GM18867 (cell line): ENCODE results near the gene FLG2.
"Not testable (repeated sequence)": the region's sequence is repeated elsewhere in the genome, so short reads cannot be mapped to it uniquely, and the experiment has no call there.

Source experiments
- ATAC-seq: cut with Tn5 transposase; IDR thresholded peaks from one replicate; pipeline ENCODE4 v1.9.1; 2021; ENCODE audit warnings: mild to moderate bottlenecking, moderate library complexity; ENCODE audit not compliant: unreplicated experiment

Gene FLG2

DNA sequence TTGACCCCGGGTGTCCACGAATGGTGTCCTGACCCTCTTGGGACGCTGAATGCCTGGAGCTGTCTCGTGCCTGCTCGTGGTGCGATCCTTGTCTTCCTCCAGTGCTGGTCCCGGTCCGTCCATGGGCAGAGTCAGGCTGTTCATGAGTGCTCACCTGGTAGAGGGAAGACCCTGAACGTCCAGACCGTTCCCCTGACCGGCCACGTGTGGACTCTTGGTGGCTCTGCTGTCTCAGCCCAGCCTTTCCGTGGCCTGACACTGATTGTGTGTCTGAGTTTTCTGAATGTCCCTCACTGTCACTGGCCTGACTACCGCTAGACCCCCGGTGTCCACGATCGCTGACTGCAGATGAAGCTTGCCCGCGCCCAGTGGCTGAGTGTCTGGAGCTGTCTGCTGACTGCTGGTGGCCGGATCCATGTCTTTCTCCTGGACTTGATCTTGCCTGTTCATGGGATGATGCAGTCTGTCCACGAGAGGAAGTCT, 46.4 kb downstream of the FLG2 start:
- ATAC-seq = no peak

DNA sequence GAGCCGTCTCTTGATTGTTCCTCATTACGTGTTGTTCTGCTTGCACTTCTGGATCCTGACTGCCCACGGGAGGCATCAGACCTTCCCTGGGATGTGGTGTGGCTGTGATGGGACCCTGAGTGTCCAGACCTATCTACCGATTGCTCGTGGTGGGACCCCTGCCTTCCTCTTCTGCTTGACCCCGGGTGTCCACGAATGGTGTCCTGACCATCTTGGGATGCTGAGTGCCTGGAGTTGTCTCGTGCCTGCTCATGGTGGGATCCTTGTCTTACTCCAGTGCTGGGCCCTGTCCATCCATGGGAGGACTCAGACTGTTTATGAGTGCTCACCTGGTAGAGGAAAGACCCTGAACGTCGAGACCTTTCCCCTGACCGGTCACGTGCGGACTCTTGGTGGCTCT, 47.6 kb downstream of the FLG2 start:
- not testable (repeated sequence) for ATAC-seq

DNA sequence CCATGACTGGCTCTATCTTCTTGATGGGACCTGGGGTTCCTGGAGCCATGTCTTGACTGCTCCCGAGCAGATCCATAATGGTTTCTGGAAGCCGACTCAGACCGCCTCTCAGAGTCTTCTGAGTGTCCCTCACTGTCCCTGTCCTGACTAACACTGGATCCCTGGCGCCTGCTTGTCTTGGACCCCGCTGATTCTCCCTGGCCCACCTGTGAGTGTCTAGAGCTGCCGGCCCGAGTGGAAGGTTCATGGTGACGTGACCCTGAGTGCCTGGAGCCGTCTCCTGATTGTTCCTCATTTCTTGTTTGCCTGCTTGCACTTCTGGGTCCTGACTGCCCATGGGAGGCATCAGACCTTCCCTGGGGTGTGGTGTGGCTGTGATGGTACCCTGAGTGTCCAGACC, 49.9 kb downstream of the FLG2 start:
- ATAC-seq = no peak

DNA sequence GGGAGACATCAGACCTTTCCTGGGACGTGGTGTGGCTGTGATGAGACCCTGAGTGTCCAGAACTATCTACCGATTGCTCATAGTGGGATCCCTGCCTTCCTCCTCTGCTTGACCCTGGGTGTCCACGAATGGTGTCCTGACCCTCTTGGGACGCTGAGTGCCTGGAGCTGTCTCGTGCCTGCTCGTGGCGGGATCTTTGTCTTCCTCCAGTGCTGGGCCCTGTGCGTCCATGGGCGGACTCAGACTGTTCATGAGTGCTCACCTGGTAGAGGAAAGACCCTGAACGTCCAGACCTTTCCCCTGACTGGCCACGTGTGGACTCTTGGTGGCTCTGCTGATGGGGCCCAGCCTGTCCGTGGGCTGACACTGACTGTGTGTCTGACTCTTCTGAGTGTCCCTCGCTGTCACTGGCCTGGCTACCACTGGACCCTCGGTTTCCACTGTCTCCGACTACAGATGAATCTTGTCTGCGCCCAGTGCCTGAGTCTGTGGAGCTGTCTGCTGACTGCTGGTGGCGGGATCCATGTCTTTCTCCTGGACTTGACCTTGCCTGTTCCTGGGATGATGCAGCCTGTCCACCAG, 50.4 kb downstream of the FLG2 start:
- not testable (repeated sequence) for ATAC-seq

DNA sequence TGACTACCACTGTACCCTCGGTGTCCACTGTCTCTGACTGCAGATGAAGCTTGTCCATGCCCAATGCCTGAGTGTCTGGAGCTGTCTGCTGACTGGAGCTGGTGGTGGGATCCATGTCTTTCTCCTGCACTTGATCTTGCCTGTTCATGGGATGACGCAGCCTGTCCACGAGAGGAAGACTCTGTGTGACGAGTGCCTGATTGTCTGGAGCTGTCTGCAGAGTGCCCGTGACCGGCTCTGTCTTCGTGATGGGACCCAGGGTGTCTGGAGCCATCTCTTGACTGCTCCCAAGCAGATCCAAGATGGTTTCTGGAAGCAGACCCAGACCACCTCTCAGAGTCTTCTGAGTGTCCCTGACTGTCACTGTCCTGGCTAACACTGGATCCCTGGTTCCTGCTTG, 51.0 kb downstream of the FLG2 start:
- not testable (repeated sequence) for ATAC-seq

DNA sequence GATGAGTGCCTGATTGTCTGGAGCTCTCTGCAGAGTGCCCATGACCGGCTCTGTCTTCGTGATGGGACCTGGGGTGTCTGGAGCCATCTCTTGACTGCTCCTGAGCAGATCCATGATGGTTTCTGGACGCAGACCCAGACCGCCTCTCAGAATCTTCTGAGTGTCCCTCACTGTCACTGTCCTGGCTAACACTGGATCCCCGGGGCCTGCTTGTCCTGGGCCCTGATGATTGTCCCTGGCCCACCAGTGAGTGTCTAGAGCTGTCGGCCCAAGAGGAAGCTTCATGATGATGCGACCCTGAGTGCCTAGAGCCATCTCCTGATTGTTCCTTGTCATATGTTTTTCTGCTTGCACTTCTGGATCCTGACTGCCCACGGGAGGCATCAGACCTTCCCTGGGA, 51.8 kb downstream of the FLG2 start:
- not testable (repeated sequence) for ATAC-seq

DNA sequence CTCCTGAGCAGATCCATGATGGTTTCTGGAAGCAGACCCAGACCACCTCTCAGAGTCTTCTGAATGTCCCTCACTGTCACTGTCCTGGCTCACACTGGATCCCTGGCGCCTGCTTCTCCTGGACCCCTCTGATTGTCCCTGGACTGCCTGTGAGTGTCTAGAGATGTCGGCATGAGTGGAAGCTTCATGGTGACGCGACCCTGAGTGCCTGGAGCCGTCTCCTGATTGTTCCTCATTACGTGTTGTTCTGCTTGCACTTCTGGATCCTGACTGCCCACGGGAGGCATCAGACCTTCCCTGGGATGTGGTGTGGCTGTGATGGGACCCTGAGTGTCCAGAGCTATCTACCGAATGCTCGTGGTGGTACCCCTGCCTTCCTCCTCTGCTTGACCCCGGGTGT, 53.7 kb downstream of the FLG2 start:
- ATAC-seq = not testable (repeated sequence)

DNA sequence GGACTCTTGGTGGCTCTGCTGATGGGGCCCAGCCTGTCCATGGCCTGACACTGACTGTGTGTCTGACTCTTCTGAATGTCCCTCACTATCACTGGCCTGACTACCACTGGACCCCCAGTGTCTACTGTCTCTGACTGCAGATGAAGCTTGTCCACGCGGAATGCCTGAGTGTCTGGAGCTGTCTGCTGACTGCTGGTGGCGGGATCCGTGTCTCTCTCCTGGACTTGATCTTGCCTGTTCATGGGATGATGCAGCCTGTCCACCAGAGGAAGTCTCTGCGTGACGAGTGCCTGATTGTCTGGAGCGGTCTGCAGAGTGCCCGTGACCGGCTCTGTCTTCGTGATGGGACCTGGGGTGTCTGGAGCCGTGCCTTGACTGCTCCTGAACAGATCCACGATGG, 55.0 kb downstream of the FLG2 start:
- ATAC-seq = not testable (repeated sequence)

DNA sequence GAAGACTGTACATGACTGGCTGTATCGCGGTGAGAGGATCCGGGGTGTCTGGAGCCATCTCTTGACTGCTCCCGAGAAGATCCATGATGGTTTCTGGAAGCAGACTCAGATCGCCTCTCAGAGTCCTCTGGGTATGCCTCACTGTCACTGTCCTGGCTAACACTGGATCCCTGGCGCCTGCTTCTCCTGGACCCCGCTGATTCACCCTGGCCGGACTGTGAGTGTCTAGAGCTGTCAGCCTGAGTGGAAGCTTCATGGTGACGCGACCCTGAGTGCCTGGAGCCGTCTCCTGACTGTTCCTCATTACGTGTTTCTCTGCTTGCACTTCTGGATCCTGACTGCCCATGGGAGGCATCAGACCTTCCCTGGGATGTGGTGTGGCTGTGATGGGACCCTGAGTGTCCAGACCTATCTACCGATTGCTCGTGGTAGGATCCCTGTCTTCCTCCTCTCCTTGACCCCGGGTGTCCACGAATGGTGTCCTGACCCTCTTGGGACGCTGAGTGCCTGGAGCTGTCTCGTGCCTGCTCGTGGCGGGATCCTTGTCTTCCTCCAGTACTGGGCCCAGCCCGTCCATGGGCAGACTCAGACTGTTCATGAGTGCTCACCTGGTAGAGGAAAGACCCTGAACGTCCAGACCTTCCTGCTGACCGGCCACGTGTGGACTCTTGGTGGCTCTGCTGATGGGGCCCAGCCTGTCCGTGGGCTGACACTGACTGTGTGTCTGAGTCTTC, 56.5 kb downstream of the FLG2 start:
- ATAC-seq = not testable (repeated sequence)
